ENCODE data around the gene CYP1A2.

DNA sequence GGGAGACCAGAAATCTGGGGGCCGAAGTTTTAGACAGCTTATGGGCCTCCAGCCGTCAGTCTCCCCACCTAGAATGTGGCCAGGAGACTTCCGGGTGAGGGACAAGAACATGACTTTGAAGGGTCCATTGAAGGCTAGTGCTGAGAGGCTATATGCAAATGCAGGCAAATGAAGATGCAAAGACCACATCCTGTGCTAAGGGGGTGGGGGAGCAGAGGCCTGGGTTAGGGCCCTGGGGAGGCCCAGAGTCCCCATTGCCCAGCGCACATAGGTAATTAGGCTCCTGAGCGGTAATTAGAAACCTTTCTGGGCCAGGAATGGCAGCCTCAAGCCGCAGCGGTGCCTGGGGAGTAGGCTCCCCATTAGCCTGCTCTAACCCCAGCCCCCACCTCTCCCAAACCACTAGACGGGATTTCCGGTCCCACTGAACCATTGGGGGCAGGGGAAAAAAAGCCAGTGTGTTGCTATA is 40.1 kb downstream of the CYP1A2 start:
- TF ChIP-seq CTCF (IDR thresholded peaks at IDR 0.05; ENCODE audit: low read length): no peak
- no peak for TF ChIP-seq EZH2 (IDR thresholded peaks at IDR 0.05; ENCODE audit: borderline replicate concordance, low read length)

Data from OCI-LY1 (cell line).